ENCODE data around the gene TMEM52. TPM values are rescaled to one million over a fixed set of nuclear protein-coding genes. Genes with fewer than 3 reads are reported as not detected.

TMEM52 gene
- total RNA-seq, 1 experiment from 2014 or later, result 4.1 TPM

- Histone ChIP-seq H3K4me1 (ENCODE audit: insufficient read depth, low read length, poor library complexity, severe bottlenecking) (no peaks in the 10 kb centered on the region), H3K4me3 (ENCODE audit: low read depth, low read length, poor library complexity, severe bottlenecking) (no peak overlapping the region), H3K27ac (ENCODE audit: low read depth, low read length, poor library complexity, severe bottlenecking) (no peak overlapping the region), H3K36me3 (ENCODE audit: insufficient read depth, low read length, poor library complexity, severe bottlenecking) (no peaks in the 10 kb centered on the region), H3K9me3 (ENCODE audit: low read depth, low read length, poor library complexity, severe bottlenecking) (no peaks in the 10 kb centered on the region), H3K27me3 (replicated peaks; ENCODE audit: insufficient read depth, low read depth, low read length, poor library complexity) (no peaks in the 10 kb centered on the region)
- TF ChIP-seq CTCF (conservative IDR thresholded peaks at IDR 0.05; ENCODE audit: low read depth, low read length), result no peak
- no peak for TF ChIP-seq EZH2 (IDR thresholded peaks at IDR 0.05; ENCODE audit: borderline replicate concordance, low read depth, low read length, poor library complexity, severe bottlenecking)
- POLR2A ChIA-PET (ENCODE audit: low non-redundant PET), result no interaction called here
- no TSS peak for BruUV-seq (replicated peaks)
- no peak for DNase-seq (ENCODE audit: low spot score)
- CTCF ChIA-PET, result interaction anchor here (0.6 kb wide), 1 partner anchor 29 kb away, joined by 3 read pairs; no protein-coding TSS in a partner anchor
- intact Hi-C loops (cut with micrococcal nuclease; ENCODE audit: unreplicated experiment), result no loop called here
Observed at GRCh38 chr1:1929639-1930545, 10.8 kb upstream of the TMEM52 start.

- POLR2A ChIA-PET (ENCODE audit: low non-redundant PET), result no interaction called here
- Histone ChIP-seq H3K4me3 (ENCODE audit: low read depth, low read length, poor library complexity, severe bottlenecking) (no peak overlapping the region), H3K4me1 (ENCODE audit: insufficient read depth, low read length, poor library complexity, severe bottlenecking) (no peaks in the 10 kb centered on the region), H3K27me3 (replicated peaks; ENCODE audit: insufficient read depth, low read depth, low read length, poor library complexity) (no peaks in the 10 kb centered on the region), H3K36me3 (ENCODE audit: insufficient read depth, low read length, poor library complexity, severe bottlenecking) (no peaks in the 10 kb centered on the region), H3K9me3 (ENCODE audit: low read depth, low read length, poor library complexity, severe bottlenecking) (no peaks in the 10 kb centered on the region), H3K27ac (ENCODE audit: low read depth, low read length, poor library complexity, severe bottlenecking) (no peak overlapping the region)
- TF ChIP-seq EZH2 (IDR thresholded peaks at IDR 0.05; ENCODE audit: borderline replicate concordance, low read depth, low read length, poor library complexity, severe bottlenecking), result no peak
- TF ChIP-seq CTCF (conservative IDR thresholded peaks at IDR 0.05; ENCODE audit: low read depth, low read length), result no peak
- BruUV-seq (replicated peaks), result no TSS peak
- CTCF ChIA-PET, result no interaction called here
- no peak for DNase-seq (ENCODE audit: low spot score)
- intact Hi-C loops (cut with micrococcal nuclease; ENCODE audit: unreplicated experiment), result no loop called here
Observed at GRCh38 chr1:1929102-1929638, 10.1 kb upstream of the TMEM52 start.

- no peaks in the 10 kb centered on the region for H3K4me1 ChIP-seq (ENCODE audit: insufficient read depth, low read length, poor library complexity, severe bottlenecking)
- H3K4me3 ChIP-seq (ENCODE audit: low read depth, low read length, poor library complexity, severe bottlenecking), result no peak overlapping the region
- no peaks in the 10 kb centered on the region for H3K27me3 ChIP-seq (replicated peaks; ENCODE audit: insufficient read depth, low read depth, low read length, poor library complexity)
- no TSS peak for BruUV-seq (replicated peaks)
- TF ChIP-seq EZH2 (IDR thresholded peaks at IDR 0.05; ENCODE audit: borderline replicate concordance, low read depth, low read length, poor library complexity, severe bottlenecking) (no peak), CTCF (conservative IDR thresholded peaks at IDR 0.05; ENCODE audit: low read depth, low read length) (no peak)
- no peak overlapping the region for H3K27ac ChIP-seq (ENCODE audit: low read depth, low read length, poor library complexity, severe bottlenecking)
- DNase-seq (ENCODE audit: low spot score), result no peak
- CTCF ChIA-PET, result no interaction called here
- H3K9me3 ChIP-seq (ENCODE audit: low read depth, low read length, poor library complexity, severe bottlenecking), result no peaks in the 10 kb centered on the region
- H3K36me3 ChIP-seq (ENCODE audit: insufficient read depth, low read length, poor library complexity, severe bottlenecking), result no peaks in the 10 kb centered on the region
- POLR2A ChIA-PET (ENCODE audit: low non-redundant PET), result no interaction called here
- intact Hi-C loops (cut with micrococcal nuclease; ENCODE audit: unreplicated experiment), result no loop called here
Observed at GRCh38 chr1:1928231-1929101, 9.4 kb upstream of the TMEM52 start.

Data from A673 (cell line).